H1 (cell line): ENCODE measurements around the gene MDM4. TPM values are rescaled to one million over a fixed set of nuclear protein-coding genes. Genes with fewer than 3 reads are reported as not detected.

ENCODE experiments used
- CTCF ChIA-PET: fragments of 300-600 bp; sonication (Branson Sonifier 250); formaldehyde crosslinking; loops from one replicate; lab custom pipeline; 2021; ENCODE audit not compliant: partially characterized antibody; lab: Charles Lee
- POLR2A ChIA-PET: fragments of 300-600 bp; sonication (Branson Sonifier 250); formaldehyde crosslinking; loops from one replicate; lab custom pipeline; 2021; ENCODE audit warnings: inconsistent platforms; ENCODE audit not compliant: partially characterized antibody; lab: Charles Lee
- DNase-seq, 2 experiments: peaks; one replicate each; pipeline versions ENCODE4 v3.0.0 to v3.0.0-alpha.2; 2010 to 2022; ENCODE audit warnings: low spot score in 2 of 2, low read depth in 1 of 2, mixed read lengths in 1 of 2
- FAIRE-seq: peaks from 2 replicates; lab custom pipeline; 2011; peaks lifted over from hg19 to GRCh38; lab: Jason Lieb, UNC
- H2AFZ ChIP-seq: 2 replicates; pipeline ENCODE4 v1.8.1; 2012; ENCODE audit warnings: low read length, inconsistent platforms
- H2AK5ac ChIP-seq: 2 replicates; pipeline ENCODE4 v1.6.1; 2013; ENCODE audit warnings: low read depth, low read length
- H2BK120ac ChIP-seq: replicated peaks from 2 replicates; pipeline ENCODE3; 2013; ENCODE audit warnings: low read depth, low read length, inconsistent platforms
- H2BK12ac ChIP-seq: 2 replicates; pipeline ENCODE4 v1.6.1; 2013; ENCODE audit warnings: low read depth, low read length
- H2BK15ac ChIP-seq: 2 replicates; pipeline ENCODE4 v1.6.1; 2013; ENCODE audit warnings: low read length
- H2BK20ac ChIP-seq: 2 replicates; pipeline ENCODE4 v1.6.1; 2013; ENCODE audit warnings: low read length
- H2BK5ac ChIP-seq: 2 replicates; pipeline ENCODE4 v1.6.1; 2013; ENCODE audit warnings: low read depth, low read length
- H3K14ac ChIP-seq: 2 replicates; pipeline ENCODE4 v1.6.1; 2013; ENCODE audit warnings: inconsistent platforms; ENCODE audit not compliant: insufficient read length
- H3K18ac ChIP-seq: 2 replicates; pipeline ENCODE4 v1.6.1; 2013; ENCODE audit warnings: low read length; ENCODE audit errors: extremely low read depth
- H3K23ac ChIP-seq: 2 replicates; pipeline ENCODE4 v1.6.1; 2013; ENCODE audit warnings: inconsistent platforms; ENCODE audit not compliant: insufficient read length
- H3K23me2 ChIP-seq: 2 replicates; pipeline ENCODE4 v1.6.1; 2013; ENCODE audit warnings: low read depth, low read length
- H3K27ac ChIP-seq: 2 replicates; pipeline ENCODE4 v1.6.1; 2011; ENCODE audit warnings: low read depth, low read length, inconsistent platforms
- H3K27me3 ChIP-seq, 4 experiments: replicated peaks in 1 of 4; 1 replicate in 1 of 4; 2 replicates in 3 of 4; pipeline versions ENCODE4 v1.6.1 to v1.8.1; 2011 to 2013; ENCODE audit warnings: low read length in 3 of 4, mild to moderate bottlenecking in 3 of 4, inconsistent platforms in 2 of 4, mixed read lengths in 2 of 4, moderate library complexity in 1 of 4; ENCODE audit not compliant: control insufficient read depth in 3 of 4, insufficient read depth in 3 of 4; ENCODE audit errors: extremely low read depth in 1 of 4
- H3K36me3 ChIP-seq, 4 experiments: 2 replicates each; pipeline versions ENCODE4 v1.6.1 to v1.8.1; 2011 to 2013; ENCODE audit warnings: mild to moderate bottlenecking in 4 of 4, low read length in 3 of 4, moderate library complexity in 2 of 4, control low read depth in 1 of 4, inconsistent platforms in 1 of 4; ENCODE audit not compliant: insufficient read depth in 4 of 4, control insufficient read depth in 2 of 4
- H3K4ac ChIP-seq: replicated peaks from 2 replicates; pipeline ENCODE3; 2013; ENCODE audit warnings: low read length, low read depth, mixed read lengths, inconsistent platforms; ENCODE audit not compliant: insufficient read length
- H3K4me1 ChIP-seq, 4 experiments: replicated peaks in 1 of 4; 1 replicate in 1 of 4; 2 replicates in 3 of 4; pipeline versions ENCODE4 v1.6.1 to v1.8.1; 2011 to 2013; ENCODE audit warnings: low read length in 3 of 4, inconsistent platforms in 2 of 4, mixed read lengths in 1 of 4; ENCODE audit not compliant: insufficient read depth in 4 of 4, control insufficient read depth in 3 of 4
- H3K4me2 ChIP-seq, 2 experiments: 2 replicates each; pipeline versions ENCODE4 v1.6.1 to v1.8.1; 2011 to 2013; ENCODE audit warnings: low read depth in 2 of 2, low read length in 2 of 2, control low read depth in 1 of 2, inconsistent platforms in 1 of 2, mild to moderate bottlenecking in 1 of 2; ENCODE audit not compliant: insufficient read depth in 1 of 2
- H3K4me3 ChIP-seq, 4 experiments: fragments of 200-600, 300-600 bp in 1 of 4; sonication (generic), shearing (Covaris generic), sonication (Bioruptor Twin) in 1 of 4; 2 replicates each; pipeline versions ENCODE4 v1.5.1 to v1.8.1; 2011 to 2016; ENCODE audit warnings: low read length in 4 of 4, low read depth in 3 of 4, control low read depth in 2 of 4, inconsistent platforms in 2 of 4, mild to moderate bottlenecking in 2 of 4, mixed read lengths in 1 of 4, moderate library complexity in 1 of 4; ENCODE audit not compliant: insufficient read depth in 2 of 4; ENCODE audit errors: extremely low read depth in 1 of 4
- H3K56ac ChIP-seq: replicated peaks from 2 replicates; pipeline ENCODE3; 2013; ENCODE audit warnings: low read depth, mild to moderate bottlenecking, mixed read lengths, low read length, inconsistent platforms; ENCODE audit not compliant: insufficient read length
- H3K79me1 ChIP-seq: 2 replicates; pipeline ENCODE4 v1.6.1; 2013; ENCODE audit warnings: low read depth, low read length, control low read depth
- H3K79me2 ChIP-seq, 2 experiments: 2 replicates each; pipeline versions ENCODE4 v1.6.1 to v1.8.1; 2012 to 2013; ENCODE audit warnings: low read length in 2 of 2, mild to moderate bottlenecking in 2 of 2, inconsistent platforms in 1 of 2; ENCODE audit not compliant: insufficient read depth in 2 of 2, control insufficient read depth in 1 of 2
- H3K9ac ChIP-seq, 4 experiments: replicated peaks in 1 of 4; 1 replicate in 1 of 4; 2 replicates in 3 of 4; pipeline versions ENCODE4 v1.6.1 to v1.8.1; 2011 to 2013; ENCODE audit warnings: low read depth in 3 of 4, low read length in 3 of 4, control low read depth in 2 of 4, mild to moderate bottlenecking in 2 of 4, moderate library complexity in 2 of 4, inconsistent platforms in 1 of 4; ENCODE audit errors: extremely low read depth in 1 of 4
- H3K9me3 ChIP-seq, 2 experiments: 2 replicates each; pipeline versions ENCODE4 v1.6.1 to v1.8.1; 2012 to 2013; ENCODE audit warnings: mild to moderate bottlenecking in 2 of 2, moderate library complexity in 2 of 2, control low read depth in 1 of 2, inconsistent platforms in 1 of 2, low read depth in 1 of 2, low read length in 1 of 2, mixed read lengths in 1 of 2; ENCODE audit not compliant: insufficient read depth in 2 of 2
- H4K20me1 ChIP-seq, 2 experiments: replicated peaks in 1 of 2; 2 replicates each; pipeline versions ENCODE3 to v1.8.1; 2011 to 2013; ENCODE audit warnings: inconsistent platforms in 2 of 2, low read length in 2 of 2, mild to moderate bottlenecking in 1 of 2; ENCODE audit not compliant: insufficient read depth in 2 of 2, control insufficient read depth in 1 of 2
- H4K5ac ChIP-seq: 2 replicates; pipeline ENCODE4 v1.6.1; 2013; ENCODE audit warnings: low read length, low read depth, mixed read lengths, inconsistent platforms; ENCODE audit not compliant: insufficient read length
- H4K8ac ChIP-seq: 2 replicates; pipeline ENCODE4 v1.8.0; 2013; ENCODE audit warnings: mild to moderate bottlenecking, moderate library complexity, low read length, inconsistent platforms; ENCODE audit not compliant: insufficient read depth; ENCODE audit errors: extremely low read depth
- H4K91ac ChIP-seq: replicated peaks from 2 replicates; pipeline ENCODE3; 2013; ENCODE audit warnings: low read length, mixed read lengths, inconsistent platforms; ENCODE audit not compliant: insufficient read length
- BACH1 ChIP-seq: IDR thresholded peaks from 2 replicates; pipeline ENCODE4 v1.6.1; 2012; ENCODE audit warnings: low read length, improper control_type of control experiment
- BCL11A ChIP-seq, 2 experiments: IDR thresholded peaks; one replicate each; pipeline ENCODE4 v1.6.1; 2011; ENCODE audit warnings: low read depth in 2 of 2, low read length in 2 of 2, mild to moderate bottlenecking in 2 of 2
- CBX8 ChIP-seq: fragments of 300-800, 300-1000 bp; sonication (generic); IDR thresholded peaks from 2 replicates; pipeline ENCODE4 v1.7.1; 2016; ENCODE audit warnings: low read depth, low read length, borderline replicate concordance
- KDM1A ChIP-seq: fragments of 200-600, 300-600 bp; sonication (generic); IDR thresholded peaks from 2 replicates; pipeline ENCODE4 v1.7.1; 2016; ENCODE audit warnings: mild to moderate bottlenecking, low read length, borderline replicate concordance
- TEAD4 ChIP-seq: IDR thresholded peaks from 2 replicates; pipeline ENCODE4 v1.6.1; 2012; ENCODE audit warnings: low read depth, low read length, inconsistent platforms, mixed read lengths
- WGBS, 2 experiments: shearing (Covaris generic) in 1 of 2; methylation state at CpG; one replicate each; pipeline versions ENCODE4 v1.1.6 to v1.1.7; 2013 to 2015; ENCODE audit warnings: low lambda C conversion rate in 2 of 2, mixed read lengths in 2 of 2, inconsistent platforms in 1 of 2, low coverage in 1 of 2, missing lambda C conversion rate in 1 of 2; ENCODE audit not compliant: insufficient replicate concordance in 2 of 2, insufficient coverage in 1 of 2, insufficient read length in 1 of 2; ENCODE audit errors: extremely low coverage in 1 of 2, missing lambda C conversion rate in 1 of 2; 5-methylcytosine and 5-hydroxymethylcytosine counted together
- polyA plus RNA-seq, 7 experiments: library from polyadenylated mRNA; depleted of rRNA in 3 of 7; stranded (reverse) in 5 of 7; unstranded in 2 of 7; fragments of >200 nt in 5 of 7; fragments of 200-250 nt in 2 of 7; gene quantifications; 1 replicate in 5 of 7; 2 replicates in 1 of 7; 4 replicates in 1 of 7; pipeline versions ENCODE4 v1.2.1 to v1.2.3, GENCODE V29; 2011 to 2013; ENCODE audit warnings: missing spikeins in 2 of 7, mixed read lengths in 2 of 7
- total RNA-seq: library from RNA; stranded (reverse); fragmentation: NEBNext Ultra II Directional; extraction: Animal tissue kit (Norgen Biotek cat#: 25700); gene quantifications from 2 replicates; pipeline ENCODE4 v1.2.1, GENCODE V29; 2021
- TF ChIP-seq, protein P1 (sequence below): IDR thresholded peaks from 2 replicates; pipeline ENCODE4 v1.6.1; 2011; ENCODE audit warnings: low read length, improper control_type of control experiment

Gene MDM4
- total and polyA plus RNA-seq, 2 of the 8 experiments (the other 6 are each of a cell fraction or from before 2014, with no cell fraction given): 10.8 to 84.9 TPM

DNA sequence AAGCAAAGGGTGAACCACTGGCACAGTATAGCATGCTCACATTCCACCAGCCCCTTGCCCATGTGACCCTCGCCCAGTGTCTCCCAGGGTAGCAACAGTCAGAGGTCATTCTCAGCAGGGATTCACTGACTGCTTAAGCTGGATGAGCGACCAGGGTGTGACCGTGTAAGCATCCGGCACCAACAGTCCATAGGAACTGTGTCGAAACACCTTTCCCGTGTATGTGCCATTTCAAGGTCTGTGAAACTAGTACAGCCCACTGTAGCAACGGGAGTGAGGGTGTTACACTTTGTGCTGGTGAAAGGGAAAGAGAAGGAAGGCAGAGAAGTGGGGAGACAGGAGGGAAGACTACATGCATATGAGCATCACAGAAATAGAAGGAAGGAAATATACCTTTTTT lies 32.4 kb upstream of the MDM4 start:
- no peak overlapping the region for H3K23ac ChIP-seq
- WGBS, 2 experiments: 90% methylated on average over 7 of the region's 7 CpGs; no CpG with 5 or more reads in 1 of the 2 experiments
- H2BK5ac ChIP-seq: no peak overlapping the region
- no peak overlapping the region for H3K14ac ChIP-seq
- TF ChIP-seq TEAD4 (no peak), BACH1 (no peak), CBX8 (no peak), KDM1A (no peak), BCL11A (IDR thresholded peaks at IDR 0.05; ENCODE audit: low read depth in 2 of 2, low read length in 2 of 2) (no peak)
- TF ChIP-seq, protein P1, sequence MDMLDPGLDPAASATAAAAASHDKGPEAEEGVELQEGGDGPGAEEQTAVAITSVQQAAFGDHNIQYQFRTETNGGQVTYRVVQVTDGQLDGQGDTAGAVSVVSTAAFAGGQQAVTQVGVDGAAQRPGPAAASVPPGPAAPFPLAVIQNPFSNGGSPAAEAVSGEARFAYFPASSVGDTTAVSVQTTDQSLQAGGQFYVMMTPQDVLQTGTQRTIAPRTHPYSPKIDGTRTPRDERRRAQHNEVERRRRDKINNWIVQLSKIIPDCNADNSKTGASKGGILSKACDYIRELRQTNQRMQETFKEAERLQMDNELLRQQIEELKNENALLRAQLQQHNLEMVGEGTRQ: no peak
- H2BK120ac ChIP-seq: no peak overlapping the region
- no peak overlapping the region for H3K4me2 ChIP-seq
- H4K20me1 ChIP-seq: peaks cover 2 to 7% of the 10 kb centered on the region in 2 experiments
- H3K36me3 ChIP-seq: no peaks in the 10 kb centered on the region
- POLR2A ChIA-PET: interaction anchor here (1.2 kb wide), 1 partner anchor 11 kb away, joined by 7 read pairs; the partner anchor contains the start of gene PIK3C2B
- H3K23me2 ChIP-seq: no peaks in the 10 kb centered on the region
- H4K8ac ChIP-seq: no peak overlapping the region
- H3K18ac ChIP-seq: no peak overlapping the region
- H2AFZ ChIP-seq: no peak overlapping the region
- no peak overlapping the region for H4K5ac ChIP-seq
- no peak overlapping the region for H3K27ac ChIP-seq
- CTCF ChIA-PET: interaction anchor here (18.7 to 49.0 kb wide), 2 partner anchors 16 to 39 kb away, joined by 359 to 2124 read pairs; partner anchors contain the start of gene PIK3C2B
- no peak overlapping the region for H3K4me3 ChIP-seq
- H3K79me2 ChIP-seq: peaks cover 0 to 17% of the 10 kb centered on the region in 2 experiments; a peak in 2 of 4 replicates
- H3K9me3 ChIP-seq: no peaks in the 10 kb centered on the region
- H4K91ac ChIP-seq: no peak overlapping the region
- no peak overlapping the region for H2AK5ac ChIP-seq
- H3K4ac ChIP-seq: no peak overlapping the region
- no peak overlapping the region for H2BK12ac ChIP-seq
- peaks cover 3% of the 10 kb centered on the region; the same call in 1 of the 2 replicates for H3K79me1 ChIP-seq
- H3K56ac ChIP-seq: no peak overlapping the region
- H3K9ac ChIP-seq: no peak overlapping the region
- DNase-seq (no peak), FAIRE-seq (no peak)
- no peak overlapping the region for H2BK20ac ChIP-seq
- no peaks in the 10 kb centered on the region; a peak in 1 of 7 replicates for H3K27me3 ChIP-seq
- H3K4me1 ChIP-seq: peaks cover 3 to 9% (median 8%) of the 10 kb centered on the region in 4 experiments
- no peak overlapping the region for H2BK15ac ChIP-seq
